Panc1 (cell line): Measurements from ENCODE around the gene CLP1. TPM values are rescaled to one million over a fixed set of nuclear protein-coding genes. Genes with fewer than 3 reads are reported as not detected.
A peak's percentile ranks its signal among the peaks of the same experiment; 100 is the strongest.
"Not testable (repeated sequence)": the region's sequence is repeated elsewhere in the genome, so short reads cannot be mapped to it uniquely, and the experiment has no call there.

ENCODE experiments used
- ATAC-seq: fragments of 200-7000 bp; cut with Tn5 transposase; 2 replicates; pipeline ENCODE4 v1.9.1; 2020; ENCODE audit warnings: mild to moderate bottlenecking, moderate library complexity
- BruUV-seq: library from RNA; stranded (reverse); fragments of 400-500 nt; replicated peaks from 2 replicates; lab custom pipeline; 2021; lab: Mats Ljungman, UMichigan
- CTCF ChIA-PET: fragments of 300-600 bp; sonication (Branson Sonifier 250); formaldehyde crosslinking; loops from one replicate; lab custom pipeline; 2022; ENCODE audit warnings: antibody characterized with exemption; lab: Charles Lee
- POLR2A ChIA-PET: fragments of 300-600 bp; sonication (Branson Sonifier 250); formaldehyde crosslinking; loops from one replicate; lab custom pipeline; 2022; ENCODE audit warnings: antibody characterized with exemption; lab: Charles Lee
- DNase-seq: peaks from one replicate; pipeline ENCODE4 v3.0.0-alpha.2; 2010; ENCODE audit warnings: low read depth, low spot score
- H3K27ac ChIP-seq: 2 replicates; pipeline ENCODE4 v1.5.1; 2011; ENCODE audit warnings: mild to moderate bottlenecking, low read length, inconsistent platforms
- H3K27me3 ChIP-seq: fragments of 200-500 bp; sonication (Bioruptor generic); 2 replicates; pipeline ENCODE4 v1.6.0; 2014; ENCODE audit warnings: low read length, inconsistent platforms; ENCODE audit not compliant: control insufficient read depth, insufficient read depth
- H3K36me3 ChIP-seq: fragments of 200-500 bp; sonication (Bioruptor generic); 2 replicates; pipeline ENCODE4 v1.5.1; 2014; ENCODE audit warnings: inconsistent platforms, mild to moderate bottlenecking, low read length, moderate library complexity; ENCODE audit not compliant: control insufficient read depth, insufficient read depth
- H3K4me1 ChIP-seq: 2 replicates; pipeline ENCODE4 v1.5.1; 2011; ENCODE audit warnings: inconsistent platforms, mild to moderate bottlenecking, low read length, moderate library complexity; ENCODE audit not compliant: control insufficient read depth, insufficient read depth
- H3K4me3 ChIP-seq, 2 experiments: 2 replicates each; pipeline ENCODE4 v1.5.1; 2011 to 2012; ENCODE audit warnings: low read depth in 2 of 2, low read length in 2 of 2, mild to moderate bottlenecking in 2 of 2, inconsistent platforms in 1 of 2, moderate library complexity in 1 of 2
- H3K9me3 ChIP-seq: fragments of 200-500 bp; sonication (Bioruptor generic); 2 replicates; pipeline ENCODE4 v1.5.1; 2014; ENCODE audit warnings: low read depth, mild to moderate bottlenecking, inconsistent platforms, low read length, moderate library complexity; ENCODE audit not compliant: control insufficient read depth, insufficient read depth
- CTCF ChIP-seq: fragments of 450-650 bp; IDR thresholded peaks from 2 replicates; pipeline ENCODE4 v1.5.1; 2017; ENCODE audit warnings: mild to moderate bottlenecking
- POLR2AphosphoS5 ChIP-seq: IDR thresholded peaks from 2 replicates; pipeline ENCODE4 v1.6.1; 2012; ENCODE audit warnings: mild to moderate bottlenecking, low read depth, low read length, moderate library complexity
- REST ChIP-seq, 2 experiments: IDR thresholded peaks; 2 replicates each; pipeline ENCODE4 v1.6.1; 2011 to 2012; ENCODE audit warnings: low read depth in 2 of 2, control low read depth in 1 of 2, low read length in 1 of 2, mild to moderate bottlenecking in 1 of 2, moderate library complexity in 1 of 2; ENCODE audit not compliant: insufficient read depth in 1 of 2
- SIN3A ChIP-seq: IDR thresholded peaks from 2 replicates; pipeline ENCODE4 v1.6.1; 2012; ENCODE audit warnings: low read depth, mild to moderate bottlenecking, low read length, moderate library complexity, borderline replicate concordance; ENCODE audit not compliant: insufficient read depth
- TCF7L2 ChIP-seq: IDR thresholded peaks from 2 replicates; pipeline ENCODE4 v1.6.1; 2011; ENCODE audit warnings: mild to moderate bottlenecking, low read depth, low read length, inconsistent platforms
- in situ Hi-C: cut with HindIII; loops from 2 replicates; pipeline ENCODE4 v1.10.0; 2016; ENCODE audit warnings: low sequenced_read_pairs, low pct_unique_long_range_greater_than_20kb
- intact Hi-C: fragments of 100-400 bp; cut with micrococcal nuclease; formaldehyde crosslinking; loops from one replicate; pipeline ENCODE4 v1.10.0; 2022; ENCODE audit not compliant: unreplicated experiment
- total RNA-seq: library from RNA; stranded (reverse); gene quantifications from one replicate; pipeline ENCODE4 v1.2.1, GENCODE V29; 2021; ENCODE audit not compliant: unreplicated experiment

The CLP1 gene
- total RNA-seq, 1 experiment from 2014 or later = 17.7 TPM

GRCh38 chr11:57690474-57690873 is 32.9 kb downstream of the CLP1 start:
- DNase-seq, H3K27me3 ChIP-seq, in situ Hi-C loops, H3K4me3 ChIP-seq, H3K4me1 ChIP-seq, CTCF ChIA-PET, ATAC-seq, H3K9me3 ChIP-seq, H3K27ac ChIP-seq, POLR2A ChIA-PET, intact Hi-C loops: not testable (repeated sequence)
- BruUV-seq = TSS peak; percentile 46
- peaks cover 23% of the 10 kb centered on the region for H3K36me3 ChIP-seq

GRCh38 chr11:57698843-57699365 is 41.3 kb downstream of the CLP1 start:
- intact Hi-C loops (loop anchor here (1.0 kb wide), 1 partner anchor 14 kb away; no protein-coding TSS in a partner anchor), in situ Hi-C loops (no loop called here)
- no peak for DNase-seq
- POLR2A ChIA-PET = no interaction called here
- Histone ChIP-seq H3K9me3 (no peaks in the 10 kb centered on the region), H3K27me3 (no peaks in the 10 kb centered on the region), H3K27ac (no peak overlapping the region), H3K36me3 (peaks cover 22% of the 10 kb centered on the region), H3K4me3 (no peak overlapping the region), H3K4me1 (no peaks in the 10 kb centered on the region)
- ATAC-seq = no peak
- BruUV-seq = no TSS peak
- CTCF ChIA-PET = no interaction called here
- TF ChIP-seq REST (IDR thresholded peaks at IDR 0.05; ENCODE audit: insufficient read depth in 1 of 2, low read depth in 2 of 2, low read length in 1 of 2) = no peak
- TF ChIP-seq TCF7L2 = no peak
- TF ChIP-seq POLR2AphosphoS5 = no peak
- TF ChIP-seq SIN3A = no peak
- no peak for TF ChIP-seq CTCF

GRCh38 chr11:57699813-57700212 is 42.3 kb downstream of the CLP1 start:
- no peaks in the 10 kb centered on the region for H3K4me1 ChIP-seq
- DNase-seq = no peak
- CTCF ChIA-PET = no interaction called here

More at GRCh38 chr11:57699813-57700212, 42.3 kb downstream of the CLP1 start:
- Histone ChIP-seq H3K36me3 (peaks cover 22% of the 10 kb centered on the region), H3K4me3 (no peak overlapping the region), H3K27me3 (no peaks in the 10 kb centered on the region), H3K27ac (no peak overlapping the region), H3K9me3 (no peaks in the 10 kb centered on the region)
- ATAC-seq = no peak
- no TSS peak for BruUV-seq
- POLR2A ChIA-PET = no interaction called here
- TF ChIP-seq SIN3A (no peak), POLR2AphosphoS5 (no peak), CTCF (no peak), TCF7L2 (no peak), REST (IDR thresholded peaks at IDR 0.05; ENCODE audit: insufficient read depth in 1 of 2, low read depth in 2 of 2, low read length in 1 of 2) (no peak)
- in situ Hi-C loops = no loop called here
- intact Hi-C loops = loop anchor here (1.0 kb wide), 1 partner anchor 15 kb away; no protein-coding TSS in a partner anchor
